ENCODE data around the gene BCDIN3D. TPM values are rescaled to one million over a fixed set of nuclear protein-coding genes. Genes with fewer than 3 reads are reported as not detected.
A peak's percentile ranks its signal among the peaks of the same experiment; 100 is the strongest.

Gene BCDIN3D, protein sequence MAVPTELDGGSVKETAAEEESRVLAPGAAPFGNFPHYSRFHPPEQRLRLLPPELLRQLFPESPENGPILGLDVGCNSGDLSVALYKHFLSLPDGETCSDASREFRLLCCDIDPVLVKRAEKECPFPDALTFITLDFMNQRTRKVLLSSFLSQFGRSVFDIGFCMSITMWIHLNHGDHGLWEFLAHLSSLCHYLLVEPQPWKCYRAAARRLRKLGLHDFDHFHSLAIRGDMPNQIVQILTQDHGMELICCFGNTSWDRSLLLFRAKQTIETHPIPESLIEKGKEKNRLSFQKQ
- total RNA-seq (2014; rRNA removed; shearing (Covaris generic)), result 0.60 and 4.3 TPM in 2 replicates

DNA sequence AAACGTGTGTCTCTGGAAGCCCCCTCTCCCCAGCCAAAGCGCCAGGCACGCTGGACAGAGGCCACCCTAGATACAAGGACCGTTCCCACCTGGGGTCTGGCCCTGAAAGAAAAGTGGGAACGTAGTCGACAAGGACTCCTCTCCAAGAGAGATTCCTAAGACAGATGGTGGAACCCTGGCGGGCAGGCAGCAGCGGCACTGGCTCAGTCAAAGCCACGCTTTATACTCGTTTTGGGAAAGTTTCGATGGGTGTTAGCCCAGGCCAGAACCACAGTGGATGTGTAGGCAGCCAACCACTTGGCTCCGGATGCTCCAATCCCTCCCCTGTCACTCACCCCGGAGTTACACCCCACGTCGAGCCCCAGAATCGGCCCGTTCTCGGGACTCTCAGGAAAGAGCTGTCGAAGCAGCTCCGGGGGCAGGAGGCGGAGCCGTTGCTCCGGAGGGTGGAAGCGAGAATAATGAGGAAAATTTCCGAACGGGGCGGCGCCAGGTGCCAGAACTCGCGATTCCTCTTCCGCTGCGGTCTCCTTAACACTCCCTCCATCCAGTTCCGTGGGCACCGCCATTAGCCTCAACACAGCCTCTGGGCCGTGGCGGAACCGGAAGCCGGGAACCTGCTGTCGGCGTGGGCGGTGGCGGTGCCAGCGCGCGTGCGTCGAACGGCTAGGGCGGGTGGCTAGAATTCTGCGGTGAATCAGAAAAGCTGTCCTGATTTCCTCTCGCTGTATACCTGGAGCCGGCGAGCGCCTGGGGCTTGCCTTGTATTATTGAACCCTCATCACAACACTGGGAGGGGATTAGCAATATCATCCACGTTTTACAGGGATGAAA lies at the start of gene BCDIN3D:
TSS of gene BCDIN3D (minus strand) at position 588 of the 834 bp plus-strand sequence. CDS start at position 569, 19 bp downstream.
- DNase-seq (ENCODE audit: low read depth in 1 of 2, low spot score in 2 of 2), result peak; percentile 87 to 93
- Histone ChIP-seq H3K27ac (peak within 1 kb of the TSS; percentile 50), H3K4me1 (replicated peaks) (peaks cover 19% of the 10 kb centered on the region), H3K9me3 (replicated peaks) (no peaks in the 10 kb centered on the region), H3K27me3 (replicated peaks) (no peaks in the 10 kb centered on the region), H3K36me3 (peaks cover 10% of the 10 kb centered on the region), H3K4me3 (peak within 1 kb of the TSS; percentile 64)

DNA sequence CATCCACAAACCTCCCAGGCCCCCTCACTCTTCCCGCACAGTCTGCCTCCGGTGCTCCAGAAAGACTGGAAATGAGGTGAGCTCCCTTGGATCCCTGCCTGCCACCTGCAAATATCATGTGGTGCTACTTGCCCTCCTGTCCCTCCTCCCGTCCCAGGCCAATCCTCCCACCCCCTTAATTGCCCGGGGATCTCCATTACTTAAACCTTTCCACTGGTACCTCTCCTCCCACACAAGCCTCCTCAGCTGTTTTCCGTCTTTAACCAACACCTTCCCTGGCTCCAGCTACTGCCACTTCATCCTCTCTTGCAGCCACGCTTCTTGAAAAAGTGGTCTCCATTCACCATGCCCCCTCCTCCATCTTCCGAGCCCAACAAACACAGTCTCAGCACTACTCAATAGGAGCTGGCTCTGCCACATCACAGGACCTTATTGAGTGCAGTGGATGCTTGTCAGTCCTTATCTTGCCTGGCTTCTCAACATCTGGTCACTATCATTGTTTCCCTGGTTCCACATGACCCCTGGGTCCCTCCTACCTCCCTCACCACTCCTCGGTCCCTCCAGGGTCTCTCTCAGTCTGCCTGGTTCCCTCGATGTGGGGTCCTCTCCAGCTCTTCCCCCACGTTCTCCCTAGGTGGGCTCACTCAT lies 49.3 kb upstream of the BCDIN3D start:
- Histone ChIP-seq H3K27ac (no peak overlapping the region), H3K36me3 (no peaks in the 10 kb centered on the region), H3K9me3 (replicated peaks) (no peaks in the 10 kb centered on the region), H3K27me3 (replicated peaks) (peaks cover 4% of the 10 kb centered on the region; the same call in 1 of the 2 replicates), H3K4me1 (replicated peaks) (no peaks in the 10 kb centered on the region), H3K4me3 (no peak overlapping the region)
- DNase-seq (ENCODE audit: low read depth in 1 of 2, low spot score in 2 of 2), result no peak

DNA sequence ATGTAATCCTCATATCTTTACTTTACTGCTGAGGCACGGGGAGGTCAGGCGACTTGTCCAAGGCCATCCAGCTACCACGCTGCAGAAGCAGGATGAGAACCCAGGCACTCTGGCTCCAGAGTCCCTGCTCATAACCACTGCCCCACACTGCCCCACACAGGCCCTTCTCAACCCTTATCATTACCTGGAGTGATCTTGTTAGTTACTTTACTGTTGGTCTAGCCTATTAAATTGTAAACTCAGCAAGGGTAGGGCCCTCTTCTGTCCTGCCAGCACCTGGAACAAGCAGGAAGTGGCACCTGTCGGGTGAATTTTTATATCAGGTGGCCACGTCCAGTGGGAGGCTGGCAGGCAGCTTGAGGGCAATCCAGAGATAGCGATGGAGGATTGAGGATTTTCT lies 48.6 kb upstream of the BCDIN3D start:
- DNase-seq (ENCODE audit: low read depth in 1 of 2, low spot score in 2 of 2), result no peak
- no peak overlapping the region for H3K4me3 ChIP-seq
- H3K27ac ChIP-seq, result no peak overlapping the region
- no peaks in the 10 kb centered on the region for H3K36me3 ChIP-seq
- peaks cover 11% of the 10 kb centered on the region for H3K27me3 ChIP-seq (replicated peaks)
- no peaks in the 10 kb centered on the region for H3K9me3 ChIP-seq (replicated peaks)
- no peaks in the 10 kb centered on the region for H3K4me1 ChIP-seq (replicated peaks)

GRCh38 chr12:49891012-49891411 lies 48.1 kb upstream of the BCDIN3D start:
- Histone ChIP-seq H3K4me1 (replicated peaks) (no peaks in the 10 kb centered on the region), H3K27ac (no peak overlapping the region), H3K27me3 (replicated peaks) (peaks cover 12% of the 10 kb centered on the region), H3K9me3 (replicated peaks) (no peaks in the 10 kb centered on the region), H3K4me3 (no peak overlapping the region), H3K36me3 (no peaks in the 10 kb centered on the region)
- no peak for DNase-seq (ENCODE audit: low read depth in 1 of 2, low spot score in 2 of 2)

GRCh38 chr12:49890096-49890461 lies 47.2 kb upstream of the BCDIN3D start:
- DNase-seq (ENCODE audit: low read depth in 1 of 2, low spot score in 2 of 2), result no peak
- H3K27ac ChIP-seq, result no peak overlapping the region

GRCh38 chr12:49889361-49890095 lies 46.6 kb upstream of the BCDIN3D start:
- Histone ChIP-seq H3K4me3 (no peak overlapping the region), H3K27ac (no peak overlapping the region), H3K9me3 (replicated peaks) (no peaks in the 10 kb centered on the region), H3K4me1 (replicated peaks) (no peaks in the 10 kb centered on the region), H3K27me3 (replicated peaks) (peaks cover 12% of the 10 kb centered on the region), H3K36me3 (no peaks in the 10 kb centered on the region)
- DNase-seq (ENCODE audit: low read depth in 1 of 2, low spot score in 2 of 2), result no peak

More at GRCh38 chr12:49890096-49890461, 47.2 kb upstream of the BCDIN3D start:
- Histone ChIP-seq H3K4me1 (replicated peaks) (no peaks in the 10 kb centered on the region), H3K9me3 (replicated peaks) (no peaks in the 10 kb centered on the region), H3K27me3 (replicated peaks) (peaks cover 12% of the 10 kb centered on the region), H3K4me3 (no peak overlapping the region), H3K36me3 (no peaks in the 10 kb centered on the region)

- H3K27me3 ChIP-seq (replicated peaks), result peaks cover 19% of the 10 kb centered on the region
- no peak overlapping the region for H3K4me3 ChIP-seq
- no peaks in the 10 kb centered on the region for H3K36me3 ChIP-seq
- H3K4me1 ChIP-seq (replicated peaks), result no peaks in the 10 kb centered on the region
- H3K9me3 ChIP-seq (replicated peaks), result no peaks in the 10 kb centered on the region
- H3K27ac ChIP-seq, result no peak overlapping the region
- DNase-seq (ENCODE audit: low read depth in 1 of 2, low spot score in 2 of 2), result no peak
Measured at GRCh38 chr12:49888461-49889151, 45.7 kb upstream of the BCDIN3D start.

DNA sequence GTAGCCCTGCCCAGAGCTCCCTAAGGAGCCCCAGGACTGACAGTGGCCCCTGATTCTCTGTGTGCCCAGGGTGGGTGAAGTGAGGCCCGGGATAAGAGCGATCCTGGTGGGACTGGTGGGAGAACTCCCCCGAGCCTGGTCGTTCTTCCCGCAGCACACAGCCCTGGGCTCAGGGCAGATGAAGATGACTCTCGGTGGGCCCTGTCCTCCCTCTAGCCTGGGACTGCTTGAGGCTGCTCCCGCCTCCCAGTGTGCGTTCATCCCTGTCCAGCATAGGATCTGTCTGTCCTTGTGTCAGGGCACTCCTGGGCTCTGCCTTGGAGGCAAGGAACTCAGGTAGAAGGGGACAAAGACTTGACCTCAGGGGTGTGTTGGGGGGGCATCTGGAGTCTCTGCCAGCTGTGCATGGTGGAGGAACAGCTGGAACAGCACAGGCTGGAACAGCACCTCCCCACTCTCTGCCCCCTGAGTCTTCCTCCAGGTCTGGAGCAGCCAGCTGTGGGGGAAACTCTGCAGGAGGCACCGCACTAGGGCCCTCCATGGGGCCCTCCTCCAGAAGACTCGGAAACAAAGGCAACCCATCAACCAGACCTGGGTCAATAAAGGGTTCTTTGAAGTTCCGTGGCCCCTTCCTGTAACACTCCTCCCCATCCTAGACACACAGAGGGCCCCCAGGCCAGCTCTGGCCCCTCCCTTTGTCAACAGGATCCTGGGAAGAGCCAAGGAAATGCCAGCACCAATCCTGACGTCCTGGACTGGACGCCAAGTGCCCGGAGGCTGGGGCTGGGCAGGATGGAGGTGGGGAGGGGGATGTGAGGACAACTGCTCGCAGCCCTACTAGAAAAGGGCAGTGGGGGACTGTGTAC lies 44.9 kb upstream of the BCDIN3D start:
- Histone ChIP-seq H3K4me3 (no peak overlapping the region), H3K27me3 (replicated peaks) (peaks cover 19% of the 10 kb centered on the region), H3K36me3 (no peaks in the 10 kb centered on the region), H3K4me1 (replicated peaks) (no peaks in the 10 kb centered on the region), H3K9me3 (replicated peaks) (no peaks in the 10 kb centered on the region), H3K27ac (no peak overlapping the region)
- DNase-seq (ENCODE audit: low read depth in 1 of 2, low spot score in 2 of 2), result no peak

DNA sequence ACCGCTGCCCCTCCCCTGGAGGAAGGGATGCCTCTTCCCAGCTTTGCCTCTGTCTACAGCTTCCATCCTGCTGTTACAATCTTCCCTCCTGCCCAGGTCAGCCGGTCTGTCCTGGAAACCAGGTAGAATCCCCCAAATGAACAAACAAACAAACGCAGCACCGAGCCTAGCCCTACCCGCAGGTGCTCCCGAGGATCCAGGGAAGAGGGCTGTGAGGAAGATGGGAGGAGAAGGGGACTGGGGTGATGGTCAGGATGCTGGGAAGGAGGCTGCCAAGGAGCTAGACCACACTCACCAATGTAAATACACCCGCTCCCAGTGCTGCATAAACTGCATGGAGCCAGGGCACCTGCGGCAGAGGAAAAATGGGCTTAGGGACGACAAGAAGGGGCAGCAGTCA lies 44.2 kb upstream of the BCDIN3D start:
- DNase-seq (ENCODE audit: low read depth in 1 of 2, low spot score in 2 of 2), result no peak
- Histone ChIP-seq H3K4me3 (no peak overlapping the region), H3K36me3 (no peaks in the 10 kb centered on the region), H3K27ac (no peak overlapping the region), H3K27me3 (replicated peaks) (peaks cover 19% of the 10 kb centered on the region), H3K4me1 (replicated peaks) (no peaks in the 10 kb centered on the region), H3K9me3 (replicated peaks) (no peaks in the 10 kb centered on the region)

- Histone ChIP-seq H3K9me3 (replicated peaks) (no peaks in the 10 kb centered on the region), H3K36me3 (no peaks in the 10 kb centered on the region), H3K4me1 (replicated peaks) (no peaks in the 10 kb centered on the region), H3K27me3 (replicated peaks) (peaks cover 19% of the 10 kb centered on the region), H3K4me3 (no peak overlapping the region), H3K27ac (no peak overlapping the region)
- DNase-seq (ENCODE audit: low read depth in 1 of 2, low spot score in 2 of 2), result no peak
Measured at GRCh38 chr12:49885663-49886461, 43.0 kb upstream of the BCDIN3D start.

GRCh38 chr12:49885118-49885517 lies 42.2 kb upstream of the BCDIN3D start:
- DNase-seq (ENCODE audit: low read depth in 1 of 2, low spot score in 2 of 2), result no peak
- Histone ChIP-seq H3K4me1 (replicated peaks) (no peaks in the 10 kb centered on the region), H3K27me3 (replicated peaks) (peaks cover 19% of the 10 kb centered on the region), H3K36me3 (no peaks in the 10 kb centered on the region), H3K4me3 (no peak overlapping the region), H3K9me3 (replicated peaks) (no peaks in the 10 kb centered on the region), H3K27ac (no peak overlapping the region)

Measured in SJSA1 (cell line).